Activated CD4-positive, alpha-beta T cell treated with anti-CD3 and anti-CD28 coated beads for 36 hours (primary cell): ENCODE results near the gene NKX2-8. TPM values are rescaled to one million over a fixed set of nuclear protein-coding genes. Genes with fewer than 3 reads are reported as not detected.
A peak's percentile ranks its signal among the peaks of the same experiment; 100 is the strongest.

Experiments
- ATAC-seq: fragments of 200-7000 bp; cut with Tn5 transposase; one replicate; pipeline ENCODE4 v1.10.0; 2021; ENCODE audit warnings: mild to moderate bottlenecking, moderate library complexity
- CTCF ChIA-PET: fragments of 350-600 bp; sonication (Branson Sonifier 250); formaldehyde crosslinking; loops from one replicate; lab custom pipeline; 2021; ENCODE audit warnings: antibody characterized with exemption; lab: Charles Lee
- POLR2A ChIA-PET: fragments of 350-600 bp; sonication (Branson Sonifier 250); formaldehyde crosslinking; loops from one replicate; lab custom pipeline; 2021; ENCODE audit warnings: antibody characterized with exemption, inconsistent platforms; lab: Charles Lee
- DNase-seq: peaks from one replicate; pipeline ENCODE4 v3.0.0-alpha.2; 2020
- H3K27ac Mint-ChIP-seq: one replicate; pipeline ENCODE4 v1.8.0; 2021; ENCODE audit warnings: mixed read lengths
- H3K27me3 Mint-ChIP-seq: one replicate; pipeline ENCODE4 v1.8.0; 2021; ENCODE audit warnings: mixed read lengths
- H3K36me3 Mint-ChIP-seq: one replicate; pipeline ENCODE4 v1.8.0; 2021; ENCODE audit warnings: low read depth, mixed read lengths
- H3K4me1 Mint-ChIP-seq: one replicate; pipeline ENCODE4 v1.8.0; 2021; ENCODE audit warnings: mixed read lengths
- H3K4me3 Mint-ChIP-seq: one replicate; pipeline ENCODE4 v1.8.0; 2021; ENCODE audit warnings: mild to moderate bottlenecking, moderate library complexity, mixed read lengths
- H3K9me3 Mint-ChIP-seq: one replicate; pipeline ENCODE4 v1.8.0; 2021; ENCODE audit warnings: low read depth, mixed read lengths
- intact Hi-C, 2 experiments: fragments of 100-400 bp; cut with DNase I in 1 of 2; cut with micrococcal nuclease in 1 of 2; formaldehyde crosslinking; loops; one replicate each; pipeline versions ENCODE4 v1.14.2 to v1.15.1; 2022 to 2024; cut with DNase I, micrococcal nuclease
- total RNA-seq, 2 experiments: library from RNA; stranded (reverse); gene quantifications; one replicate each; pipeline ENCODE4 v1.2.3, GENCODE V29; 2021

The NKX2-8 gene
- total RNA-seq = not detected

- POLR2A ChIA-PET = no interaction called here
- Mint-ChIP-seq H3K36me3 (no peaks in the 10 kb centered on the region), H3K4me3 (no peak within 1 kb of the TSS), H3K4me1 (peaks cover 5% of the 10 kb centered on the region), H3K27me3 (peaks cover 61% of the 10 kb centered on the region), H3K27ac (no peak within 1 kb of the TSS), H3K9me3 (no peaks in the 10 kb centered on the region)
- intact Hi-C loops = loop anchor here (2.0 to 5.0 kb wide), 3 partner anchors 75 to 1005 kb away; no protein-coding TSS in a partner anchor
- no peak for ATAC-seq
- CTCF ChIA-PET = interaction anchor here (0.6 to 0.9 kb wide), 2 partner anchors 57 to 1522 kb away, joined by 3 read pairs; no protein-coding TSS in a partner anchor
- DNase-seq = peak; percentile 7
These were observed at the start of gene NKX2-8 for GRCh38 chr14:36582011-36582873. NKX2-8 (minus strand) TSS chr14:36582614; CDS start chr14:36582389, 225 bp downstream.

- ATAC-seq (no peak), DNase-seq (no peak)
- ChIA-PET CTCF (interaction anchor here (1.1 kb wide), 1 partner anchor 74 kb away, joined by 4 read pairs; no protein-coding TSS in a partner anchor), POLR2A (no interaction called here)
- Mint-ChIP-seq H3K27me3 (peaks cover 13% of the 10 kb centered on the region), H3K9me3 (no peaks in the 10 kb centered on the region), H3K4me3 (no peak overlapping the region), H3K36me3 (no peaks in the 10 kb centered on the region), H3K4me1 (no peaks in the 10 kb centered on the region), H3K27ac (no peak overlapping the region)
- intact Hi-C loops = no loop called here
These were observed 45.6 kb upstream of the NKX2-8 start for GRCh38 chr14:36627981-36628380.

- POLR2A ChIA-PET = no interaction called here
- no peak overlapping the region for H3K4me3 Mint-ChIP-seq
- intact Hi-C loops = no loop called here
- no peaks in the 10 kb centered on the region for H3K9me3 Mint-ChIP-seq
- no peak for ATAC-seq
- CTCF ChIA-PET = interaction anchor here (0.9 kb wide), 1 partner anchor 20 kb away, joined by 3 read pairs; no protein-coding TSS in a partner anchor
- no peaks in the 10 kb centered on the region for H3K4me1 Mint-ChIP-seq
- no peak overlapping the region for H3K27ac Mint-ChIP-seq
- DNase-seq = no peak
- H3K27me3 Mint-ChIP-seq = peaks cover 12% of the 10 kb centered on the region
- no peaks in the 10 kb centered on the region for H3K36me3 Mint-ChIP-seq
These were observed 43.7 kb upstream of the NKX2-8 start for GRCh38 chr14:36626151-36626550.

GRCh38 chr14:36625436-36625835 is 43.0 kb upstream of the NKX2-8 start:
- no peaks in the 10 kb centered on the region for H3K9me3 Mint-ChIP-seq
- DNase-seq (no peak), ATAC-seq (no peak)
- ChIA-PET POLR2A (no interaction called here), CTCF (interaction anchor here (0.7 to 0.9 kb wide), 2 partner anchors 21 to 27 kb away, joined by 3 read pairs; no protein-coding TSS in a partner anchor)
- intact Hi-C loops = no loop called here
- peaks cover 12% of the 10 kb centered on the region for H3K27me3 Mint-ChIP-seq
- no peak overlapping the region for H3K27ac Mint-ChIP-seq
- no peaks in the 10 kb centered on the region for H3K4me1 Mint-ChIP-seq
- H3K4me3 Mint-ChIP-seq = no peak overlapping the region
- no peaks in the 10 kb centered on the region for H3K36me3 Mint-ChIP-seq

- H3K27ac Mint-ChIP-seq = no peak overlapping the region
These were observed 42.6 kb upstream of the NKX2-8 start for GRCh38 chr14:36625014-36625413.

GRCh38 chr14:36619853-36620252 is 37.4 kb upstream of the NKX2-8 start:
- Mint-ChIP-seq H3K27me3 (no peaks in the 10 kb centered on the region), H3K4me3 (no peak overlapping the region), H3K27ac (no peak overlapping the region), H3K36me3 (no peaks in the 10 kb centered on the region), H3K4me1 (no peaks in the 10 kb centered on the region), H3K9me3 (no peaks in the 10 kb centered on the region)
- DNase-seq (no peak), ATAC-seq (no peak)
- intact Hi-C loops = no loop called here
- CTCF ChIA-PET = interaction anchor here (1.2 kb wide), 1 partner anchor 15 kb away, joined by 5 read pairs; no protein-coding TSS in a partner anchor
- POLR2A ChIA-PET = no interaction called here

More at GRCh38 chr14:36625014-36625413, 42.6 kb upstream of the NKX2-8 start:
- Mint-ChIP-seq H3K9me3 (no peaks in the 10 kb centered on the region), H3K27me3 (peaks cover 10% of the 10 kb centered on the region), H3K4me1 (no peaks in the 10 kb centered on the region), H3K4me3 (no peak overlapping the region), H3K36me3 (no peaks in the 10 kb centered on the region)
- POLR2A ChIA-PET = no interaction called here
- ATAC-seq = no peak
- CTCF ChIA-PET = interaction anchor here (0.7 to 0.9 kb wide), 2 partner anchors 21 to 26 kb away, joined by 3 read pairs; no protein-coding TSS in a partner anchor
- no peak for DNase-seq
- intact Hi-C loops = no loop called here

GRCh38 chr14:36619131-36619530 is 36.7 kb upstream of the NKX2-8 start:
- POLR2A ChIA-PET = no interaction called here
- H3K36me3 Mint-ChIP-seq = no peaks in the 10 kb centered on the region
- ATAC-seq (no peak), DNase-seq (no peak)
- H3K9me3 Mint-ChIP-seq = no peaks in the 10 kb centered on the region
- H3K27ac Mint-ChIP-seq = no peak overlapping the region
- intact Hi-C loops = no loop called here
- no peak overlapping the region for H3K4me3 Mint-ChIP-seq
- H3K27me3 Mint-ChIP-seq = no peaks in the 10 kb centered on the region
- H3K4me1 Mint-ChIP-seq = no peaks in the 10 kb centered on the region
- CTCF ChIA-PET = interaction anchor here (1.2 kb wide), 1 partner anchor 14 kb away, joined by 5 read pairs; no protein-coding TSS in a partner anchor

- H3K9me3 Mint-ChIP-seq = no peaks in the 10 kb centered on the region
- no peaks in the 10 kb centered on the region for H3K4me1 Mint-ChIP-seq
- no peak overlapping the region for H3K27ac Mint-ChIP-seq
- POLR2A ChIA-PET = no interaction called here
- H3K4me3 Mint-ChIP-seq = no peak overlapping the region
- CTCF ChIA-PET = no interaction called here
- DNase-seq (no peak), ATAC-seq (no peak)
- intact Hi-C loops = no loop called here
- no peaks in the 10 kb centered on the region for H3K27me3 Mint-ChIP-seq
- H3K36me3 Mint-ChIP-seq = no peaks in the 10 kb centered on the region
These were observed 36.2 kb upstream of the NKX2-8 start for GRCh38 chr14:36618641-36619040.

- intact Hi-C loops = no loop called here
- H3K9me3 Mint-ChIP-seq = no peaks in the 10 kb centered on the region
- H3K4me3 Mint-ChIP-seq = no peak overlapping the region
- ChIA-PET POLR2A (no interaction called here), CTCF (no interaction called here)
- no peaks in the 10 kb centered on the region for H3K27me3 Mint-ChIP-seq
- H3K4me1 Mint-ChIP-seq = no peaks in the 10 kb centered on the region
- H3K27ac Mint-ChIP-seq = no peak overlapping the region
- no peaks in the 10 kb centered on the region for H3K36me3 Mint-ChIP-seq
- no peak for ATAC-seq
- DNase-seq = no peak
These were observed 35.4 kb upstream of the NKX2-8 start for GRCh38 chr14:36617824-36618223.

GRCh38 chr14:36605506-36605857 is 23.1 kb upstream of the NKX2-8 start:
- CTCF ChIA-PET = interaction anchor here (0.5 to 2.3 kb wide), 11 partner anchors 10 to 1797 kb away, joined by 3 to 12 read pairs (median 4); no protein-coding TSS in a partner anchor

GRCh38 chr14:36604757-36605505 is 22.5 kb upstream of the NKX2-8 start:
- no peaks in the 10 kb centered on the region for H3K36me3 Mint-ChIP-seq
- H3K27me3 Mint-ChIP-seq = peaks cover 12% of the 10 kb centered on the region
- no peaks in the 10 kb centered on the region for H3K4me1 Mint-ChIP-seq
- DNase-seq (peak; percentile 56), ATAC-seq (peak; percentile 49)
- ChIA-PET POLR2A (no interaction called here), CTCF (interaction anchor here (0.7 to 2.3 kb wide), 8 partner anchors 9 to 1796 kb away, joined by 3 to 12 read pairs (median 4); no protein-coding TSS in a partner anchor)
- intact Hi-C loops = loop anchor here (1.0 to 10.0 kb wide), 5 partner anchors 48 to 722 kb away; no protein-coding TSS in a partner anchor
- H3K4me3 Mint-ChIP-seq = no peak overlapping the region
- H3K27ac Mint-ChIP-seq = no peak overlapping the region
- H3K9me3 Mint-ChIP-seq = no peaks in the 10 kb centered on the region

More at GRCh38 chr14:36605506-36605857, 23.1 kb upstream of the NKX2-8 start:
- Mint-ChIP-seq H3K9me3 (no peaks in the 10 kb centered on the region), H3K27me3 (peaks cover 13% of the 10 kb centered on the region), H3K4me1 (no peaks in the 10 kb centered on the region), H3K36me3 (no peaks in the 10 kb centered on the region), H3K27ac (no peak overlapping the region), H3K4me3 (no peak overlapping the region)
- no peak for ATAC-seq
- intact Hi-C loops = loop anchor here (1.0 to 10.0 kb wide), 5 partner anchors 48 to 723 kb away; no protein-coding TSS in a partner anchor
- no peak for DNase-seq
- POLR2A ChIA-PET = no interaction called here
